ENCODE data around the gene UMAD1. TPM values are rescaled to one million over a fixed set of nuclear protein-coding genes. Genes with fewer than 3 reads are reported as not detected.

The UMAD1 gene
- total RNA-seq, 1 experiment from 2014 or later, result 32.1 TPM

Small RNAs within 50 kb of the gene (small RNA-seq; reads per million reads assigned to genes)
- gene RNU6-534P, result 0 reads per million in 2 experiments

Other genes with a start within 250 kb of the UMAD1 start
- gene COL28A1, start 104.9 kb upstream of the UMAD1 start, total RNA-seq (2014; rRNA removed; shearing (Covaris generic)), result 0.26 and 0.32 TPM in 2 replicates
- gene MIOS, start 73.9 kb upstream of the UMAD1 start, total RNA-seq (2014; rRNA removed; shearing (Covaris generic)), result 49.2 and 51.2 TPM in 2 replicates
- 53.7 and 81.2 TPM in 2 replicates for gene RPA3, start 77.9 kb downstream of the UMAD1 start, total RNA-seq (2014; rRNA removed; shearing (Covaris generic))